Effector CD8-positive, alpha-beta T cell (primary cell): ENCODE data around the gene F13A1.

Source experiments
- DNase-seq: peaks from one replicate; lab custom pipeline; 2025; lab: John Stamatoyannopoulos, UW

F13A1 gene

GRCh38 chr6:6243846-6244245 lies 76.6 kb downstream of the F13A1 start:
- no peak for DNase-seq

- no peak for DNase-seq
These were observed 80.6 kb downstream of the F13A1 start for GRCh38 chr6:6239598-6240581.

GRCh38 chr6:6236730-6237469 lies 83.6 kb downstream of the F13A1 start:
- no peak for DNase-seq

GRCh38 chr6:6235786-6236185 lies 84.7 kb downstream of the F13A1 start:
- DNase-seq: no peak

GRCh38 chr6:6234963-6235362 lies 85.5 kb downstream of the F13A1 start:
- no peak for DNase-seq

- DNase-seq: no peak
These were observed 90.2 kb downstream of the F13A1 start for GRCh38 chr6:6230286-6230685.

- DNase-seq: no peak
These were observed 92.6 kb downstream of the F13A1 start for GRCh38 chr6:6227896-6228295.

- DNase-seq: no peak
These were observed 94.5 kb downstream of the F13A1 start for GRCh38 chr6:6225885-6226529.

- no peak for DNase-seq
These were observed 95.5 kb downstream of the F13A1 start for GRCh38 chr6:6224933-6225486.

- no peak for DNase-seq
These were observed 98.5 kb downstream of the F13A1 start for GRCh38 chr6:6221787-6222535.

GRCh38 chr6:6220718-6221117 lies 99.7 kb downstream of the F13A1 start:
- DNase-seq: no peak

- no peak for DNase-seq
These were observed 100.7 kb downstream of the F13A1 start for GRCh38 chr6:6219716-6220115.

GRCh38 chr6:6218759-6219085 lies 101.7 kb downstream of the F13A1 start:
- no peak for DNase-seq

- DNase-seq: no peak
These were observed 102.4 kb downstream of the F13A1 start for GRCh38 chr6:6217855-6218758.

GRCh38 chr6:6210994-6211393 lies 109.5 kb downstream of the F13A1 start:
- DNase-seq: no peak

- no peak for DNase-seq
These were observed 117.6 kb downstream of the F13A1 start for GRCh38 chr6:6202886-6203285.

GRCh38 chr6:6201200-6201599 lies 119.3 kb downstream of the F13A1 start:
- DNase-seq: no peak

GRCh38 chr6:6199678-6200077 lies 120.8 kb downstream of the F13A1 start:
- no peak for DNase-seq

GRCh38 chr6:6196762-6197161 lies 123.7 kb downstream of the F13A1 start:
- DNase-seq: no peak

- no peak for DNase-seq
These were observed 125.4 kb downstream of the F13A1 start for GRCh38 chr6:6195080-6195479.
